Activated CD4-positive, alpha-beta T cell treated with anti-CD3 and anti-CD28 coated beads, Interleukin-2, Interleukin-6, amounts not matched to agents 100 ng/mL and 50 ng/mL, durations not matched to agents 16 hours and 8 hours (primary cell): ENCODE data around the gene FKBP5.
A peak's percentile ranks its signal among the peaks of the same experiment; 100 is the strongest.
"Not testable (repeated sequence)": the region's sequence is repeated elsewhere in the genome, so short reads cannot be mapped to it uniquely, and the experiment has no call there.

ENCODE experiments used
- DNase-seq: peaks from one replicate; pipeline ENCODE4 v3.0.0-alpha.2; 2020

FKBP5 gene

DNA sequence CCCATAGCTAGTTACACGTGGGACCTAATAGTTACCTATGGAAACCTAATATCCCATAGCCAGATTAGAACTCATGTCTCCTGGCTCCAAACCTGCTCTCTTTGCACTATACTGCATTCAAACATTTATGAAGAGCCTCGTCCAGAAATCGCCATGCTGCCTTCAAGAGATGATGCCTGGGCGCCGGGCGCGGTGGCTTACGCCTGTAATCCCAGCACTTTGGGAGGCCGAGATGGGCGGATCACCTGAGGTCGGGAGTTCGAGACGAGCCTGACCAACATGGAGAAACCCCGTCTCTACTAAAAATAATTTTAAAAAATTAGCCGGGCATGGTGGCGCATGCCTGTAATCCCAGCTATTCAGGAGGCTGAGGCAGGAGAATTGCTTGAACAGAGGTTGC lies 1.3 kb upstream of the FKBP5 start:
- not testable (repeated sequence) for DNase-seq

DNA sequence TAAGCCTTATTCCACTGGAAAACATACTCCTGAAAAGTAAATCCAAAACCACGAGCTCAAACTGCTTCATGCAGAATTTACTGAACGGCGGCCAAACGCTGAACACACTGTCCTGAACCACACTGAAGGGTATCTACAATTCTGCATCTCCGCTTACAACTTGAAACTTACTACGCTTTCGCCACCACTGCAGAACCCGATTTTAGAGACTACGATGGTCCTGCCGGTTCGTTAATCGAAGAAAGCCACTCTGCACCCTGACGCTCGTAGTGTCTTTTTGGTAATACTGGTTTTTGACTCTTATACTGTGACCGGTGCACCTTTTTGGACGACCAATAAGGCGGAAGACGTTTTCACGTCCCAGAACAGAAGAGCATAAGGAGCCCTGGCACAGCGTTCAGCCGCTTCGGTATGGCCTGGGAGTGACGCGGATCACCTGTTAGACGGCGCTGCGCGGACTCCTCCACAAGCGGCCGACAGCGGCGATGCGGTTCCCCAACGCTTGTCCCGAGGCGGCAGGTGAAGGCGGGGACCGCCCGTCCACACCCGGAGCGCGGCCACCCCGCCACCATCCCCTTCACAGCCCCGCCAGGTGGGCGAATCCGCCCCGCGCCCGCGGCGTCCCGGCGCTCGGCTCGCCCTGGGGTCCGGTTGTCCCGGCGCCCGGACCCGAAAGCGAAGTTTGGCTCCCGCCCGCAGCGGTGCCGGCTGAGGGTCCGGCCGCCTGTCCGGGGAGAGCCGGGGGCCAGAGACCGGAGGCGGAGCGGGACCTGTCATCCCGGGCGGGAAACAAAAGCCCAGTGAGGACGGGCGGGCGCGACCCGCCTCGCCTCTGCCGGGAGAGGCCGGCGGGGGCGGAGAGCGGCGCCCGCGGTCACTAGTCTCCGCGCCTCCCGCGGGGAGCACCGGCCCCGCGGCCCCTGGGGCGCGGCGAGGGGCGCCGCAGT lies 784 bp downstream of the FKBP5 start:
- peak; percentile 75 for DNase-seq

DNA sequence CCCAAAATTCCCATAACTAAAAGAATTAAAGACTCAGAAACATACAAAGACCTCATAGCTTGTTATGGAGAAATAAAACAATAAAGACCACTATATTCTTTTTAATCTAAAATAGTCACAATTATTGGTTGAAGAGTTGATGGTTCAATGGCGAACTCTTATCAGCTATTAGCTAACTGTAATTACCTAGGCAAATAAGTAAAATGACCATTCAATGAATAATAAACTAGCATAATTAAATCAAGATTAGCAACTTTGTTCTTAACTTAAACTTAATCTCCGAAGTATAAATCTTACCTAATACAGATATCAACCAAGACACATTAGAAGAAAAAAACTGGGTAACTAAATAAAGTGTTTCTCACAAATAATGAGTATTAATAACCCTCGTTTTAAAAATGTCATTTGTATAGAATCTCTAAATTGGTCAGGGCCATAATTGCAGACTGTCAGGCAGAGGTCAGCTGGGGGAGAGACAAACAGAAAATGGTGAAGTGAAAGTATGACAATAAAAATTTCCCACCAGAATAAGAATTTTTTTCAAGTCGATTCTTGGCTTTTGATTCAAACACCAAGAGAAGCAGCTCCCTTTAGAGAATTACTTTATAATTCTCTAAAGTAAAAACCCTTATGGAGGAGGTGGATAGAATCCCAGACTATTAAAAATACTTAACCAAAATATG lies 1.7 kb downstream of the FKBP5 start:
- no peak for DNase-seq

DNA sequence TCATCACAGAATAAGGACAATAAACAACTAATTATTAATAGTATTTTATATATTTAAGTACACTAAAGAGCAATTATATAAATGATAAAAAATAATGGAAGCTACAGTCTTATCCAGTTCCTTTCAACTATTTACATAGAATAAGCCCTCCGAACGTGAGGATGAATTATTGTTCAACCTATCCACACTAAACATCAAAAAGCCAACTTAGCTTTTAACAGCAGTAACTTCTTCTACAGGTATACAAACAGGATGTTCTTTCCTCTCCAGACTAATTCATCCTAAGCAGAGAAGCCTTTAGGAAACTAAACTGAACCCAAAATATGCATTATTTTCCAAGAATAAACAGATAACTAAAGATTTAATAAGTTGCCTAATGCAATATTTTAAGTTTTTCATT lies 2.3 kb downstream of the FKBP5 start:
- DNase-seq: no peak

DNA sequence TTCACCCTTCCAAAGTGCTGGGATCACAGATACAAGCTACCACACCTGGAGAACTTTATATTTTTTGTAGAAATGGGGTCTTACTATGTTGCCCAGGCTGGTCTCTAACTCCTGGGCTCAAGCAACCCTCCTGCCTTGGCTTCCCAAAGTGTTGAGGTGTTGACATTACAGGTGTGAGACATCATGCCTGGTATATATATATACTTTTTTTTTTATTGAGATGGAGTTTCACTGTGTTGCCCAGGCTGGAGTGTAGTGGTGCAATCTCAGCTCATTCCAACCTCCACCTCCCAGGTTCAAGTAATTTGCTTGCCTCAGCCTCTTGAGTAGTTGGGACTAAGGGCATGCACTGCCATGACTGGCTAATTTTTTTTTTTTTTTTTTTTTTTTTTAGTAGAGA lies 5.4 kb downstream of the FKBP5 start:
- DNase-seq: no peak

DNA sequence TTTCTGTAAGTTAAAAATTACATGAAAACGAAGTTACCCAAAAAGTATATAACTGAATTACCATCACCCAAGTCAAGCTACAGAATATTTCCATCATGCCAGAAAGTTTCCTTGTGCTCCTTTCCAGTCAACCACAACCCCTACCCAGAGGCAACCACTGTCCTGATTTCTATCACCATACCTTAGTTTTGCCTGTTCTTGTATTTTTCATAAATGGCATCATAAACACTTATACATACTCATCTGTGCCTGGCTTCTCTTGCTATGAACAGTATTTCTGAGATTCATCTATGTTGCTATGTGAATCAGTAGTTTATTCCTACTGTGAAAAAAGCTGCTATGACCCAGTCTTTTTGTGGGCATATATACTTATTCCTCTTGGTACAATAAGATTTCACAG lies 7.4 kb downstream of the FKBP5 start:
- DNase-seq: peak; percentile 47

DNA sequence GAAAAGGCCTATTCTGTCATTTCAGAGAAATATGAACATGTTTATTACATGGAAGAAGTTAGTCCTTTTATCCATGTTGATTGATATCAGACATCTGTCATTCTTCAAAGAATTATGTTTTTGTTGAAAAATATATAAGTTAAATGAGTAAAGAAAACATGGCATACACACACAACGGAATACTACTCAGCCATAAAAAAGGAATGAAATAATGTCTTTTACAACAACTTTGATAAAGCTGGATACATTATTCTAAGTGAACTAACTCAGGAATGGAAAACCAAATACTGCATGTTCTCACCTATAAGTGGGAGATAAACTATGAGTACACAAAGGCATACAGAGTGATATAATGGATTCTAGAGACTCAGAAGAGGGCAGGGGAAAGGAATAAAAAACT lies 9.3 kb downstream of the FKBP5 start:
- DNase-seq: no peak

DNA sequence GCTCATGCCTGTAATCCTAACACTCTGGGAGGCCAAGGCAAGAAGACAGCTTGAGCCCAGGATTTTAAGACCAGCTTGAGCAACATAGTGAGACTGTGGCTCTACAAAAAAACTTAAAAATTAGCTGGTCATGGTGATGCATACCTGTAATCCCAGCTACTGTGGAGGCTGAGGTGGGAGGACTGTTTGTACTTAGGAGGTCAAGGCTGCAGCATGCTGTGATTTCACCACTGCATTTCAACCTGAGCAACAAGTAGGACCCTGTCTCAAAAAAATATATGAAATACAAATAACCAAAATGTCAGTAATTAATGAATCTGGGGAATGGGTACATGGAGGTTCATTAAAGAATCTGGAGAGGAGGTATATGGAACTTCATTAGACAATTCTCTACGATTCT lies 9.9 kb downstream of the FKBP5 start:
- DNase-seq: no peak

DNA sequence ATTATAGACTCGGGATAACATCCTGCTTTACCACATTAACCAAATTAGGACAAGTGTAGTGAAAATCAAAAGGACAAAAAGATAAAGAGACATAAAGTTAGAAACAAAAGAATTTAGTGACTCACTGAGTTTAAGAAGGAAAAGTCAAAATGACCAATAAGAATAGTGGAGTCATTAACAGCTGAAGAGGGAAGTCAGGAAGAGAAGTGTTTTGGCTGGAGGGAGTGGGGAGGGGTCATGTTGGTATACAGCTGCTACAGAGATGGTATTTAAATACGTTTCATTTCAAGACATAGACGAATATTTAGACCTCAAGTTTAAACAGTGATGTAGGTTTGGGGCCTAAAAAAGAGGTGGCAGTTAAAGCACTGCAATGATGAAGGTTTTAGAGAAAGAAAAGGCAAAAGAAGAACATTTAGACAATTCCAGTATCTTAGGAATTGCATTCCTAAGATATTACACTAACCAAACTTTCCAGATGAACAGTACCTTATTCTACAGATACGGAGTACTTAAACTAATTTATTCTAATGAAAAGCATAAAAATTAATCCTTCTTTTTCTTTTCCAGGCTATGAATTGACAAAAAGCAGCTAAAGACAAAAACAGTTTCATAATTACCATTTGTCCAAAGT lies 10.6 kb downstream of the FKBP5 start:
- DNase-seq: no peak

DNA sequence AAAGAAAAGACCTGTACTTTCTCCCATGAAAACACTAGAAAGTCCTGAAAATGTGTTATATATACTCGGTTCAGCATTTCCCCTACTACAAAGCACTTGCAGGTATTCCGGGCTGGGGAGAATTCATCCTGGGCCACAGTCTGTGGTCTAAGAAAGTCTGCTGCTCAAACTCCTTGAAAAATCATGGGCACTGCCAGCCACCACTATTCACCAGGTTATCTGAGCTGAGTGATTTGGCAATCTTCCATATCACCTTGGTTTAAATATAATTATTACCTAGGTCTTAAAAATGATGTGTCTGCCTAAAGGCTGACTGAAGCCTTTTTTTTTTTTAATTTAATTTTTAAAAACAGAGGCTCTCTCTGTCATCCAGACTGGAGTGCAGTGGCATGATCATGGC lies 11.3 kb downstream of the FKBP5 start:
- no peak for DNase-seq

DNA sequence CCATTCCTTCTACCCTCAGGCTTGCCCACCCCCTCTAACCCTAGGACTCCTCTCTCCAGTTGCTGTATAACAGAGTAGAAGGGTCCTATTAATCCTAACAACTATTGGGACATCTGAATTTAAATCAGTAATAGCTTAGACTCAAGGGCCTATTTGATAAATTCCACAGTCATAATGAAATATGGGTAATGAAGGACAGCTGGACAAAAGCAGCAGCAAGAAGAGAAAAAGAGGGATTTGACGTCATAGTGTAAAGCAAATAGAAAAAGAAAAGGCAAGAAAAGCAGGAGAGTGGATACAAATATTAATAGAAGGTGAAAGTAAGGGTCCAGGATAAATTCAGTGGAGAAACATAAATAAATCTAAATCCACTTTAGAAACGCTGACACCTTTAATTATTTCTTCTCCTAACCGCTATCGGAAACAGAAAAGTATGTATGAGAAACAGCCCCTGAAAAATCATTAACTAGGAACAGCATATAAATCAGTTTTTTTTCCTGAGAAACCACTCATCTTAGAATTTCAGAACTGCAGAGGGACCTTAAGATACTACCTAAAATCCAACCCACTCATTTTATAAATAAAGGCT lies 12.8 kb downstream of the FKBP5 start:
- DNase-seq: no peak

DNA sequence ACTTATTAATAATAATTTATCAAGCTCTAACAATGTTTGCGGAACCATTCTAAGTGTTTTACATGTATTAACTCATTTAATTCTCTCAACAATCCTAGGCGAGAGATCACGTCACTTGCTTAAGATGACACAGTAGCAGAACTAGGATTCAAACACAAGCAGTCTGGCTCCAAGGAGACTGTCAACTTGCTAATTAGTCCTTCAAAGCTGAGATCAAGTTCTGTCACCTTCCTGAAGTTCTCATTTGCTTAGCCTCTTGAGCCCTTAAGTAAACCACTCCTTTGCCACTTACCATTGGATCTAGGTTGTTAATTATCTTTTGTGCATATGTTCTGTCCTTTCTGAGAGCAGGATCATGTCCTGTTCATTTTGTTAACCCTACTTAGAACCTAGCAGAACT lies 14.1 kb downstream of the FKBP5 start:
- DNase-seq: no peak

DNA sequence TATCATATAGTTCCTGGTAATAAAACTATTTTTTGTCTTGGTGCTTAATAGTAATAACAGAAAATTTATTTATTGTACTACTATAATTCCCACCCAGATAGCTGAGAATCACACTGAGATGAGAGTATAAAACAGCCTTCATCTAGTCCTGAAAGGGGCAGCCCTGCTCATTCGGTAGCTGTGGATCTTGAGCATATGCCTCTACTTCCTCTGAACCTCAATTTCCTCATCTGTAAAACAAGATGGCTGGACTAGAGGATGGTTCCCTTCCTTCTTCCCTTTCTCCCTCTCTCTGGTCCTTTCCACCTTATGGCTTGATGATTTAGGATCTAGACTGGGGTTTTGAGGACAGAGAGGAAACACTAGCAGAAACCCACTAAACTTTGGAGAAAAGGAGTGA lies 15.0 kb downstream of the FKBP5 start:
- DNase-seq: no peak

DNA sequence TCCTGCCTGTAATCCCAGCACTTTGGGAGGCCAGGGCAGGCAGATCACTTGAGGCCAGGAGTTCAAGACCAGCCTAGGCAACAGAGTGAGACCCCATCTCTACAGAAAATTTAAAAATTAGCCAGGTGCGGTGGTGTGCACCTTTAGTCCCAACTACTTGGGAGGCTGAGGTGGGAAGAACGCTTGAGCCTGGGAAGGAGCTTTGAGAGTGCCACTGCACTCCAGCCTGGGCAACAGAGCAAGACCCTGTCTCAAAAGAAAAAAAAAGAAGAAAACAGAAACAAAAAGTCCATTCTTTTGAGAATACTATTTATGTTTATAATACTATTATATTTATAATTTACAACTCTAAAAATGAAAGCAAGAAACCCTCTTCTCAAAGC lies 15.4 kb downstream of the FKBP5 start:
- not testable (repeated sequence) for DNase-seq

DNA sequence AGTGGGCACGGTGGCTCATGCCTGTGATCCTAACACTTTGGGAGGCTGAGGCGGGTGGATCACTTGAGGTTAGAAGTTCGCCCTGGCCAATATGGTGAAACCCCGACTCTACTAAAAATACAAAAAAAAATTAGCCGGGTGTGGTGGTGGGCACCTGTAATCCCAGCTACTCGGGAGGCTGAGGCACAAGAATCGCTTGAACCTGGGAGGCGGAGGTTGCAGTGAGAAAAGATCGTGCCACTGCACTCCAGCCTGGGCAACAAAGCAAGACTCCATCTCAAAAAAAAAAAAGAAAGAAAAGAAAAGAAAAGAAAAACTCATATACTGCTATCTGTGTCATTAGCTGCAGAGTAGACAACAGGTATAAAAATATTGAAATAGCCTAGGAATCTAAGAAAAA lies 18.3 kb downstream of the FKBP5 start:
- DNase-seq: not testable (repeated sequence)

DNA sequence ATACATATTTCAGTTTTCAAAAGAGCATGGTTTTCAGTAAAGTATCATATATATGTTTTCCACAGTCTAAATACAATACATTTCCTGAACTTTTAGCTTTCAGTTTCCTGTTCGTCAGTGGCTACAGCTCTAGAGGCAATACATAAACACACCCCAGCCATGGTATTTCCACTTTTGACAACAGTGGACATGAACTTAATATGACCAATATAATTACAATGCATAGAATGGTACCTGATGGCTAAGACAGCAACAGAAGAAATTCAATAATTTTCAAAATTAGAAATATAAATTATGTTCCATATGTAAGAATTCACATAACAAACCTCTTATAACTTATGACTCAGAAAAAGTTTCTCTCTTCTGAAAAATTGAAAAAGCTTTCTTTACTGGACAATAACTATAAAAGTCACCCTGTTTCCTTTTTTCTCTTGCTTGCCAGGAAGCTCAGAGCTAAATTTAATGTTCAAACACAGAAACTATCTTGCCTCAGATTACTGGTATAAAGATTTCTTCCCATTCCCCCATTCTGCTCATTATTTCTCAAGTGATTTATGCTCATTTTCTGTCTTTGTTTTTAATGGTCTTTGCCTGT lies 19.2 kb downstream of the FKBP5 start:
- DNase-seq: peak; percentile 38

DNA sequence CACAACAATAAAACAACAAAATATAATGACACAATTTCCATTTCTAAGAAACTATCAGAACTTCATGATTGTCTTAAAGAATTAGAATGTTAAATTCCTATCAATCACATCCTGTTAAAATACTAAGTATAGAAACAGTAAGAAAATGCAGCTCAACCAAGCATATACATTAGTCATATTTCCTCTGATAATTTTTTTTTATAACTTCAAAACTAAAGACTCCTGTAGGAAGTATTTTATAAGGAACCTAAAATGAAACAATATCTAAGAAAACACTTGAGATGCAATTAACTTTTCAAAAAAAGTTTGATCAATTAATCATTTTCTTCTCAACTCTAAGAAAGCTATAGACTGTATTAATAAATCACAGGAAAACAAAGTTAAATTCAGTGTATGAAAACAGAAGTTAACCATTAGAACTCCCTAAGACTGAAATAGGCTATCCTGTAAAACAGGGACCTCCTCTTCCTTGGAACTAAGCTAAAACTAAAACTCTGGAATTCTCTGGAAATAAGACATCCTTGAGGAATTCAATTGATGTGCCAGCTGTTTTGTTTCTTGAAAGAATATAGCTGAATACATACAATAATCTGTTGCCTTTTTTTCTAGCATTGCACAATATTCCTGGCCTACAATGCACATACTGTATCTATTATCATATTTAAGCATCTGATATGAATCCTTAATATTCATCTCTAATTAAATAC lies 19.8 kb downstream of the FKBP5 start:
- DNase-seq: no peak

DNA sequence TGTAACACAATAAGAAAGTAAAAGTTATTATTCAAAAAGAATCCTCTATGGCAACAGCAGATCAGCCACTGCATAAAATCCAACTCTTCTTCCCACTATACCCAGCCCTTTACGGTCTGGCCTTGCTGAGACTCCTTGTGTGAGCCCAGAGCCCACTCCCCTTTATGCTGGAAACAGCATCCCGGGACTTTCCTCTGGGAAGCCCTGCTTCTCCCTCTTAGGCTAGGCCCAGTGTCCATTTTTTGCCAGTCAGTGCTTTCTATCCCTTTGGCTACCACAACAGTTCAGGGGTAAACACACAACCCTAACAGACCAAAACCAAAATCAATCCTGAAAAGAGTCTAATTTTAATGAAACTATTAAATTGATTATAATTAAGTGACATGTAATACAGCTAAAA lies 20.6 kb downstream of the FKBP5 start:
- DNase-seq: no peak

DNA sequence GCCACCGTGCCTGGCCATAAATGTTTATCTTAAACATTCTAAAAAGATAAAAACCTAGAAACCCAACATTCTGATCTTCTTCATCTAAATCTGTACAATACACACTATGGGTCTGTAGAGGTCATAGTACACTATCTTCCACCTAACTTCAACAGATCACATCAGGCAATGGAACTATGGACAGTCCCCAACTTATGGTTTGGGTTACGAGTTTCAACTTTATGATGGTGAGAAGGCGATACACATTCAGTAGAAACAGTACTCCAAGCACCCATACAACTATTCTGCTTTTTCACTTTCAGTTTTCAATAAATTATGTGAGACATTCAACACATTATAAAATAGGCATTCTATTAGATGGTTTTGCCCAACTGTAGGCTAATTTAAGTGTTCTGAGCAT lies 23.1 kb downstream of the FKBP5 start:
- DNase-seq: no peak

DNA sequence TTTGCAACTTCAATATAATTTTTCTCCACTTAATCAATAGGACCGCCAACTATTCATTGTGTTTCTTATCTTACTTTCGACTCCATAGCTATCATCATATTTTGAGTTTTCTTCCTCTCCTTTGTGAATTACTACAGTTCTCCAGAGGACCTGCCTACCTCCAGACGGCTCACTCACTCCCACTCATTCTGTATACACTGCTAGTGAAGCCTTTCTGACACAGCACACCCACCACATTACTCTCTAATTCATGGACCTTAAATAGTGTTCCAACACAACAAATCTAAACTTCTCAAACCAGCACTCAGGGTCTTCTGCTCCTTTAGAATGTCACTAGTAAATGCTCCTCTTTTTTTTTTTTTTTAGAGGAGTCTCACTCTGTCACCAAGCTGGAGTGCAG lies 23.8 kb downstream of the FKBP5 start:
- no peak for DNase-seq

DNA sequence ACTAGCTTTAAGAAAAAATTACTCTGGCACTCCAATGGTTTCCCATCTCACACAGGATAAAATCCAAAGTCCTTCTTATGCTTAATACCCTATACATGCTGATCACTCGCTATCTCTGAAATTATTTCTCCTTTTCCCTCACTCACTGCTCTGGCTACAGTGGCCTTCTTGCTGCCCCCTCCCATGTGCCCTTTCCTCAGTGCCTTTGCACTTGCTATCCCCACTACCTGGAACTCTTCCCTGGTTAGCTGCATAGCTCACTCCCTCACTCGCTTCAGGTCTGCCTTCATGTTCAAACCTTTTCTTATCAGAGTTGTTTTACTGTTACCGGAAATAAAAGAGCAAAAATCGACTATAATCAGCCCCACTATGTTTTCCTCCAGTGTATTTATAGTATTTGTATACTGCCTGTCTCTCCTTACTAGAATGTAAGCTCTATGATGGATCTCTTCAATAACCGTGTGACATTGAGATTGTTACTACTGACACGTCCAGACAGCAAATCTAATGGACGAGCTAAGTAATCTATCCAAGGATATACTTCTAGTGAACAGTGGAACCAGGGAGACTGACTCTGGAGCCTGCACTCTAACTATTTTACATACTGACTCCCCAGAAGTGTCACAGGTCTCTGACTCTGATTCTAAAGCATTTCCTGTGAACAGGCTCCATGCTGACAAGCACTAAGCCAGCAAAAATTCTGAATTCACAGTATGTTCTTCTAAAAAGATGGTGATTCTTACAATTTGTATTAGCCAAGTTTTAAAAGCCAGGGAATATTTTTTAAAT lies 25.1 kb downstream of the FKBP5 start:
- DNase-seq: no peak

DNA sequence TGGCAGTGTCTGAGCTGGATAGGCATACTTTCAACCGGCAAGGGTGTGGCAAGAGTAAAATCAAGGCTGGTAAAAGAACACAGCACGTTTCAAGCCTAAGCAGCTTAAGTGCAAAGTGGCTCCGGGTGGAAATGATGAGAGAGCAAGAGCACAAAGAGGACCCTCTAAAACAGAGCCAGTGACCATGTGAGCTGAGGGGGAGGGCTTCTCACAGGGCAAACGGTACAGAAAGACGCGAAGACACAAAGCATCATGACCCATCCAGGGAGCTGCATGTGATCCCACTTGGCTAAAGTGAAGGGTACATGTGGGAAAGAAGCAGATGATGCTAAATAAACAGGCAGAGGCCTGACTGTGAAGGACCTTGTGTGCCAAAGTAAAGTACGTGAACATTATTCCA lies 25.7 kb downstream of the FKBP5 start:
- DNase-seq: no peak
